Measurements from ENCODE around the gene RARB.

DNA sequence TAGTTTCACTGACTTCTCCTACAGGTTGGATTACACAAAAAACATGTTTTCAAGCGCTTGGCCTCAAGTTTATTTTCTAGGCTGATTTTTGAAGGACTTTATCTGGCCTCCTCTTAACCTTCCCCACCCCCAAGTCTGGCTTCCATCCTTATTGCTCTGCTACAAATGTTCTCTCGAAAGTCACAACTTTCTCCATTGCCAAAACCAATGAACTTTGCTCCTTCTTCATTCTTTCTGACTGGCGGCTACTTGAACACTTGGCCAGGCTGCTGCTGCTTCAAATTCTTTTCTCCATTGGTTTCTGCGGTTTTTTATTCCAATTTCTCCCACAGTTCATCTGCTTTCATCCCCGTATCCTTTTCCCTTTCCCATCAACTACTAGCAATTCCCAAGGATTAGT lies 130.1 kb downstream of the RARB start:
- TF ChIP-seq ARNTL (CRISPR knock-in tag; IDR thresholded peaks at IDR 0.05; ENCODE audit: borderline replicate concordance, low read depth) (no peak), ZFP3 (CRISPR knock-in tag; IDR thresholded peaks at IDR 0.05) (no peak), ZFP30 (CRISPR knock-in tag; IDR thresholded peaks at IDR 0.05) (no peak), TOX (CRISPR knock-in tag; IDR thresholded peaks at IDR 0.05; ENCODE audit: borderline replicate concordance) (no peak), ZC3H10 (CRISPR knock-in tag; IDR thresholded peaks at IDR 0.05) (no peak), ZNF8 (CRISPR knock-in tag; IDR thresholded peaks at IDR 0.05) (no peak), GLIS3 (CRISPR knock-in tag; IDR thresholded peaks at IDR 0.05) (no peak), TCF4 (CRISPR knock-in tag; IDR thresholded peaks at IDR 0.05; ENCODE audit: borderline replicate concordance) (no peak), SNAI2 (CRISPR knock-in tag; IDR thresholded peaks at IDR 0.05) (no peak), RARB (CRISPR knock-in tag; IDR thresholded peaks at IDR 0.05) (no peak), ISL1 (CRISPR knock-in tag; IDR thresholded peaks at IDR 0.05) (no peak)
- TF ChIP-seq, protein P1, sequence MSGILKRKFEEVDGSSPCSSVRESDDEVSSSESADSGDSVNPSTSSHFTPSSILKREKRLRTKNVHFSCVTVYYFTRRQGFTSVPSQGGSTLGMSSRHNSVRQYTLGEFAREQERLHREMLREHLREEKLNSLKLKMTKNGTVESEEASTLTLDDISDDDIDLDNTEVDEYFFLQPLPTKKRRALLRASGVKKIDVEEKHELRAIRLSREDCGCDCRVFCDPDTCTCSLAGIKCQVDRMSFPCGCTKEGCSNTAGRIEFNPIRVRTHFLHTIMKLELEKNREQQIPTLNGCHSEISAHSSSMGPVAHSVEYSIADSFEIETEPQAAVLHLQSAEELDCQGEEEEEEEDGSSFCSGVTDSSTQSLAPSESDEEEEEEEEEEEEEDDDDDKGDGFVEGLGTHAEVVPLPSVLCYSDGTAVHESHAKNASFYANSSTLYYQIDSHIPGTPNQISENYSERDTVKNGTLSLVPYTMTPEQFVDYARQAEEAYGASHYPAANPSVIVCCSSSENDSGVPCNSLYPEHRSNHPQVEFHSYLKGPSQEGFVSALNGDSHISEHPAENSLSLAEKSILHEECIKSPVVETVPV (CRISPR knock-in tag; IDR thresholded peaks at IDR 0.05), result no peak
- TF ChIP-seq, protein P2, sequence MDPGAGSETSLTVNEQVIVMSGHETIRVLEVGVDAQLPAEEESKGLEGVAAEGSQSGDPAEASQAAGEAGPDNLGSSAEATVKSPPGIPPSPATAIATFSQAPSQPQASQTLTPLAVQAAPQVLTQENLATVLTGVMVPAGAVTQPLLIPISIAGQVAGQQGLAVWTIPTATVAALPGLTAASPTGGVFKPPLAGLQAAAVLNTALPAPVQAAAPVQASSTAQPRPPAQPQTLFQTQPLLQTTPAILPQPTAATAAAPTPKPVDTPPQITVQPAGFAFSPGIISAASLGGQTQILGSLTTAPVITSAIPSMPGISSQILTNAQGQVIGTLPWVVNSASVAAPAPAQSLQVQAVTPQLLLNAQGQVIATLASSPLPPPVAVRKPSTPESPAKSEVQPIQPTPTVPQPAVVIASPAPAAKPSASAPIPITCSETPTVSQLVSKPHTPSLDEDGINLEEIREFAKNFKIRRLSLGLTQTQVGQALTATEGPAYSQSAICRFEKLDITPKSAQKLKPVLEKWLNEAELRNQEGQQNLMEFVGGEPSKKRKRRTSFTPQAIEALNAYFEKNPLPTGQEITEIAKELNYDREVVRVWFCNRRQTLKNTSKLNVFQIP (CRISPR knock-in tag; IDR thresholded peaks at IDR 0.05; ENCODE audit: borderline replicate concordance, low read depth), result no peak
- TF ChIP-seq, protein P3, sequence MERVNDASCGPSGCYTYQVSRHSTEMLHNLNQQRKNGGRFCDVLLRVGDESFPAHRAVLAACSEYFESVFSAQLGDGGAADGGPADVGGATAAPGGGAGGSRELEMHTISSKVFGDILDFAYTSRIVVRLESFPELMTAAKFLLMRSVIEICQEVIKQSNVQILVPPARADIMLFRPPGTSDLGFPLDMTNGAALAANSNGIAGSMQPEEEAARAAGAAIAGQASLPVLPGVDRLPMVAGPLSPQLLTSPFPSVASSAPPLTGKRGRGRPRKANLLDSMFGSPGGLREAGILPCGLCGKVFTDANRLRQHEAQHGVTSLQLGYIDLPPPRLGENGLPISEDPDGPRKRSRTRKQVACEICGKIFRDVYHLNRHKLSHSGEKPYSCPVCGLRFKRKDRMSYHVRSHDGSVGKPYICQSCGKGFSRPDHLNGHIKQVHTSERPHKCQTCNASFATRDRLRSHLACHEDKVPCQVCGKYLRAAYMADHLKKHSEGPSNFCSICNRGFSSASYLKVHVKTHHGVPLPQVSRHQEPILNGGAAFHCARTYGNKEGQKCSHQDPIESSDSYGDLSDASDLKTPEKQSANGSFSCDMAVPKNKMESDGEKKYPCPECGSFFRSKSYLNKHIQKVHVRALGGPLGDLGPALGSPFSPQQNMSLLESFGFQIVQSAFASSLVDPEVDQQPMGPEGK (CRISPR knock-in tag; IDR thresholded peaks at IDR 0.05; ENCODE audit: borderline replicate concordance), result no peak

Data from SK-N-SH treated with all-trans-retinoic acid at 6 μM for 48 hours (cell line).